Measurements from ENCODE around the gene C1orf116.

DNA sequence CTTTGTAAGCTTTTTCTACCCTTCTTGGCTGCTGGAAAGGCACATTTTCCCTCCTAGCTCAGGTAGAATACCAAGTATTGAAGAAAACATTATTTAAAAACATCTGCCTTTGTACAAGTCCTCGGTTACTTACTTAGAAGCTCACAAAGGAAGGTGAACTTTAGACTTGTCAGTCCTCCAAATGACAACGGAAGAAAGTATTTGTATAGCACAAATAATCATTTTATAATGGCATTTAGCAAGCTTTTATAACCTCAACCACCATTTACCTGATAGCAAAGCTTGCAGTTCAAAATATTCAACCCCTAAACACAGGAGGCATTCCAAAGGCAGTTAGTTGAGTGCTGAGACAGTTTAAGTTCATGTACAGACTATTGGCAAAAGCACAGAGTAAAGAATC, 59.8 kb downstream of the C1orf116 start:
- TF ChIP-seq RARB (CRISPR knock-in tag; IDR thresholded peaks at IDR 0.05) (no peak), ZNF70 (CRISPR knock-in tag; IDR thresholded peaks at IDR 0.05) (no peak), PPARA (CRISPR knock-in tag; IDR thresholded peaks at IDR 0.05; ENCODE audit: borderline replicate concordance) (no peak)
- TF ChIP-seq, protein P1, sequence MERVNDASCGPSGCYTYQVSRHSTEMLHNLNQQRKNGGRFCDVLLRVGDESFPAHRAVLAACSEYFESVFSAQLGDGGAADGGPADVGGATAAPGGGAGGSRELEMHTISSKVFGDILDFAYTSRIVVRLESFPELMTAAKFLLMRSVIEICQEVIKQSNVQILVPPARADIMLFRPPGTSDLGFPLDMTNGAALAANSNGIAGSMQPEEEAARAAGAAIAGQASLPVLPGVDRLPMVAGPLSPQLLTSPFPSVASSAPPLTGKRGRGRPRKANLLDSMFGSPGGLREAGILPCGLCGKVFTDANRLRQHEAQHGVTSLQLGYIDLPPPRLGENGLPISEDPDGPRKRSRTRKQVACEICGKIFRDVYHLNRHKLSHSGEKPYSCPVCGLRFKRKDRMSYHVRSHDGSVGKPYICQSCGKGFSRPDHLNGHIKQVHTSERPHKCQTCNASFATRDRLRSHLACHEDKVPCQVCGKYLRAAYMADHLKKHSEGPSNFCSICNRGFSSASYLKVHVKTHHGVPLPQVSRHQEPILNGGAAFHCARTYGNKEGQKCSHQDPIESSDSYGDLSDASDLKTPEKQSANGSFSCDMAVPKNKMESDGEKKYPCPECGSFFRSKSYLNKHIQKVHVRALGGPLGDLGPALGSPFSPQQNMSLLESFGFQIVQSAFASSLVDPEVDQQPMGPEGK (CRISPR knock-in tag; IDR thresholded peaks at IDR 0.05; ENCODE audit: borderline replicate concordance) = no peak

Data from SK-N-SH treated with all-trans-retinoic acid at 6 μM for 48 hours (cell line).